ENCODE data around the gene CLIC5. TPM values are rescaled to one million over a fixed set of nuclear protein-coding genes. Genes with fewer than 3 reads are reported as not detected.

Gene CLIC5
- total RNA-seq, 4 donors from 2014 or later, result 2.8 to 6.9 (median 5.0) TPM

DNA sequence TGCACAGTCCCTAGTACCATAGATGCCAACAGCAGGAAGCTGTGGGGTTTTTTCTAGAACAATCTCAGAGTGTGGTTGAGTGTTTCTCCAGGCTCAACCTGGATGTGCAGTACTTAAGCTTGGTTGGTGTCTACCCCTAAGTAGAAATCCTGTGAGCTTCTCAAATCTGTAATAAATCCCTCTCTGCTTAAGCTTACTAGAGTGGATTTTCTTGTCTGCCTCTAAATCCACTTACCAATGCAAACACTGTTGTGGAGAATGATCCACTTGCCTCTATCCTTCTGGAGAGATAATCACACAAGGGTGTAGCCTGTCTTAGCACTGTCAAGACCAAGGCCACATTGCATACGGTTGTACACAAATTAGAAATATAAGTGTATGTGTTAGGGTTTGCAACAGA is 43.3 kb upstream of the CLIC5 start:
- ATAC-seq, result no peak
- H3K9me3 ChIP-seq, result peaks cover 0 to 6% (median 0%) of the 10 kb centered on the region in 3 donors
- no peaks in the 10 kb centered on the region for H3K36me3 ChIP-seq
- 82 to 86% methylated on average over 1 of the region's 1 CpG for WGBS, 2 donors (ENCODE audit: low coverage in 1 of 2)
- H3K27ac ChIP-seq, result no peak overlapping the region
- no peak overlapping the region for H3K4me3 ChIP-seq
- H3K4me1 ChIP-seq, result no peaks in the 10 kb centered on the region
- no peak for TF ChIP-seq EP300 (IDR thresholded peaks at IDR 0.05)
- no peak for TF ChIP-seq POLR2AphosphoS5 (IDR thresholded peaks at IDR 0.05)
- no peak for TF ChIP-seq POLR2A (IDR thresholded peaks at IDR 0.05)
- TF ChIP-seq, protein P1, sequence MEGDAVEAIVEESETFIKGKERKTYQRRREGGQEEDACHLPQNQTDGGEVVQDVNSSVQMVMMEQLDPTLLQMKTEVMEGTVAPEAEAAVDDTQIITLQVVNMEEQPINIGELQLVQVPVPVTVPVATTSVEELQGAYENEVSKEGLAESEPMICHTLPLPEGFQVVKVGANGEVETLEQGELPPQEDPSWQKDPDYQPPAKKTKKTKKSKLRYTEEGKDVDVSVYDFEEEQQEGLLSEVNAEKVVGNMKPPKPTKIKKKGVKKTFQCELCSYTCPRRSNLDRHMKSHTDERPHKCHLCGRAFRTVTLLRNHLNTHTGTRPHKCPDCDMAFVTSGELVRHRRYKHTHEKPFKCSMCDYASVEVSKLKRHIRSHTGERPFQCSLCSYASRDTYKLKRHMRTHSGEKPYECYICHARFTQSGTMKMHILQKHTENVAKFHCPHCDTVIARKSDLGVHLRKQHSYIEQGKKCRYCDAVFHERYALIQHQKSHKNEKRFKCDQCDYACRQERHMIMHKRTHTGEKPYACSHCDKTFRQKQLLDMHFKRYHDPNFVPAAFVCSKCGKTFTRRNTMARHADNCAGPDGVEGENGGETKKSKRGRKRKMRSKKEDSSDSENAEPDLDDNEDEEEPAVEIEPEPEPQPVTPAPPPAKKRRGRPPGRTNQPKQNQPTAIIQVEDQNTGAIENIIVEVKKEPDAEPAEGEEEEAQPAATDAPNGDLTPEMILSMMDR (IDR thresholded peaks at IDR 0.05), result no peak
- no peaks in the 10 kb centered on the region for H3K27me3 ChIP-seq

DNA sequence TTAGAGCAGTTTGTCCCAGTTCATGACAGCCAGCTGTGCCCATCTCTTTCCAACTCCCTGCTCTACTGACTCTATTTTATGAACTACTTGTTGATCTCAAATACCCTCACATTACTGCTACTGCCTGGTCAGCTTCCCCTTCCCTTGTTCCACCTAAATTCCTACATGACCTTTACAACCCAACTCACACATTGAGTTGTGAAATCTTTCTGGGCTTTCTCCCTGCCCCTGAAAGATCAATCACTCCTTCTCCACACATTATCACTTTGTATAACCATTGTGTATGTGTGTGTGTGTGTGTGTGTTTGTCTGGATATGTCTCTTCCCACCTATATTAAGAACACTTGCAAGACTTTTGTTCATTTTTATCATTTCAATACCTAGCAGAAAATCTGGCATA is 42.1 kb upstream of the CLIC5 start:
- no peak overlapping the region for H3K4me3 ChIP-seq
- no peaks in the 10 kb centered on the region for H3K36me3 ChIP-seq
- TF ChIP-seq POLR2AphosphoS5 (IDR thresholded peaks at IDR 0.05) (no peak), EP300 (IDR thresholded peaks at IDR 0.05) (no peak), POLR2A (IDR thresholded peaks at IDR 0.05) (no peak)
- TF ChIP-seq, protein P1 (IDR thresholded peaks at IDR 0.05), result no peak
- H3K9me3 ChIP-seq, result no peaks in the 10 kb centered on the region
- no peaks in the 10 kb centered on the region for H3K27me3 ChIP-seq
- H3K4me1 ChIP-seq, result no peaks in the 10 kb centered on the region
- no peak for ATAC-seq
- no peak overlapping the region for H3K27ac ChIP-seq

DNA sequence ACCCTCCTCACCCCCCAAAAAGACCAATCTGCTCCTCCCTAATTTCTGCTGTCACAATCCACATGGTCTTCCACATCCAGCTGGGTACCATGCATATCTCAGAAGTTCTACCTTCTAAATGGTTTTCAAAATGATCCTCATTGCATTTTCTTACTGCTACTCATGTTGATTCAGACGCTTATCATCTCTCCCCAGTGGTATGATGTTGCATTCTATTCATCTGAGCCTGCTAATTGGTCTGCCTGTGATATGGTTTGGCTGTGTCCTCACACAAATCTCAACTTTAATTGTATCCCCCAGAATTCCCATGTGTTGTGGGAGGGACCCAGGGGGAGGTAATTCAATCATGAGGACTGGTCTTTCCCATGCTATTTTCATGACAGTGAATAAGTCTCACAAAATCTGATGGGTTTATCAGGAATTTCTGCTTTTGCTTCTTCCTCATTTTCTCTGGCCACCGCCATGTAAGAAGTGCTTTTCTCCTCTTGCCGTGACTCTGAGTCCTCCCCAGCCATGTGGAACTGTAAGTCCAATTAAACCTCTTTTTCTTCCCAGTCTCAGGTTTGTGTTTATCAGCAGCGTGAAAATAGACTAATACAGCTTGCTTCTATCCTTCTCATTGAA is 41.4 kb upstream of the CLIC5 start:
- Histone ChIP-seq H3K27ac (no peak overlapping the region), H3K9me3 (no peaks in the 10 kb centered on the region), H3K4me3 (no peak overlapping the region), H3K27me3 (no peaks in the 10 kb centered on the region), H3K36me3 (no peaks in the 10 kb centered on the region), H3K4me1 (no peaks in the 10 kb centered on the region)
- TF ChIP-seq POLR2AphosphoS5 (IDR thresholded peaks at IDR 0.05) (no peak), POLR2A (IDR thresholded peaks at IDR 0.05) (no peak), EP300 (IDR thresholded peaks at IDR 0.05) (no peak)
- TF ChIP-seq, protein P1 (IDR thresholded peaks at IDR 0.05), result no peak
- 80 to 90% methylated on average over 4 of the region's 4 CpGs for WGBS, 2 donors (ENCODE audit: low coverage in 1 of 2)
- ATAC-seq, result no peak

DNA sequence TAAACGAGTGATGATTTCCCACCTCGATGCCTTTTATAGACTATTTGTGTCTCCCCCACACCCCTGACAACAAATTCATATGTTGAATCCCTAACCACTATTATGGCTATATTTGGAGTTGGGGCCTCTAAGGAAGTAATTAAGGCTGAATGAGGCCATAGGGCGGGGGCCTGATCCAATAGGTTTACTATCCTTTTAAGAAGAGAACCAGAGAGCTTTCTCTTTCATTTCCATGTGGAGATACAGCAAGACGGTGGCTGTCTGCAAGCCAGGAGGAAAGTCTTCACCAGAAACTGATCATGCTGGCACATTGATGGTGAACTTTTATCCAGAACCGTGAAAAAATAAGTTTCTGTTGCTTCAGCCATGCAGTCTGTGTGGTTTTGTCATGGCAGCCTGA is 38.9 kb upstream of the CLIC5 start:
- Histone ChIP-seq H3K27me3 (no peaks in the 10 kb centered on the region), H3K4me1 (no peaks in the 10 kb centered on the region), H3K9me3 (no peaks in the 10 kb centered on the region), H3K27ac (no peak overlapping the region), H3K36me3 (no peaks in the 10 kb centered on the region), H3K4me3 (no peak overlapping the region)
- WGBS, 2 donors (ENCODE audit: low coverage in 1 of 2), result 84 to 89% methylated on average over 4 to 5 of the region's 5 CpGs
- TF ChIP-seq, protein P1 (IDR thresholded peaks at IDR 0.05), result no peak
- TF ChIP-seq EP300 (IDR thresholded peaks at IDR 0.05) (no peak), POLR2A (IDR thresholded peaks at IDR 0.05) (no peak), POLR2AphosphoS5 (IDR thresholded peaks at IDR 0.05) (no peak)
- no peak for ATAC-seq

All from gastroesophageal sphincter (tissue), 4 donors.